Lung (tissue), 12 donors: Measurements from ENCODE around the gene HECW1. TPM values are rescaled to one million over a fixed set of nuclear protein-coding genes. Genes with fewer than 3 reads are reported as not detected.

Source experiments
- ATAC-seq: fragments of 200-7000 bp; cut with Tn5 transposase; one replicate; pipeline ENCODE4 v1.9.1; 2020; ENCODE audit warnings: moderate number of reproducible peaks; ENCODE audit not compliant: insufficient read depth, low FRiP score
- DNase-seq, 3 donors: peaks; one replicate each; pipeline ENCODE4 v3.0.0-alpha.2; 2013 to 2017
- H3K27ac ChIP-seq, 2 donors: one replicate each; pipeline ENCODE4 v1.5.1; 2013; ENCODE audit warnings: mild to moderate bottlenecking in 2 of 2, moderate library complexity in 2 of 2, control low read depth in 1 of 2, inconsistent platforms in 1 of 2, low read depth in 1 of 2, low read length in 1 of 2
- H3K27me3 ChIP-seq, 3 donors: one replicate each; pipeline ENCODE4 v1.5.1; 2013; ENCODE audit warnings: low read length in 2 of 3; ENCODE audit not compliant: control insufficient read depth in 3 of 3, insufficient read depth in 3 of 3
- H3K36me3 ChIP-seq, 4 donors: one replicate each; pipeline ENCODE4 v1.5.1; 2013; ENCODE audit warnings: low read length in 4 of 4, mild to moderate bottlenecking in 1 of 4, moderate library complexity in 1 of 4; ENCODE audit not compliant: control insufficient read depth in 4 of 4, insufficient read depth in 4 of 4
- H3K4me1 ChIP-seq, 5 donors: one replicate each; pipeline ENCODE4 v1.5.1; 2013; ENCODE audit warnings: low read length in 5 of 5, mild to moderate bottlenecking in 2 of 5, moderate library complexity in 1 of 5; ENCODE audit not compliant: control insufficient read depth in 5 of 5, insufficient read depth in 5 of 5
- H3K4me3 ChIP-seq: one replicate; pipeline ENCODE4 v1.5.1; 2013; ENCODE audit warnings: mild to moderate bottlenecking, control low read depth, moderate library complexity
- H3K9ac ChIP-seq, 2 donors: one replicate each; pipeline ENCODE4 v1.5.1; 2013; ENCODE audit warnings: low read length in 2 of 2, control low read depth in 1 of 2; ENCODE audit not compliant: insufficient read depth in 1 of 2
- H3K9me3 ChIP-seq, 4 donors: one replicate each; pipeline ENCODE4 v1.5.1; 2013; ENCODE audit warnings: low read length in 3 of 4, mild to moderate bottlenecking in 1 of 4, moderate library complexity in 1 of 4; ENCODE audit not compliant: control insufficient read depth in 4 of 4, insufficient read depth in 3 of 4
- CTCF ChIP-seq: IDR thresholded peaks from 2 replicates; pipeline ENCODE4 v1.5.1; 2012; ENCODE audit warnings: mild to moderate bottlenecking; ENCODE audit errors: control extremely low read depth, extremely low read depth
- WGBS, 2 donors: extraction: QIAGEN DNeasy Blood & Tissue Kit; methylation state at CpG; one replicate each; pipeline ENCODE4 v1.1.7; 2013; 5-methylcytosine and 5-hydroxymethylcytosine counted together
- polyA plus RNA-seq, 2 donors: library from polyadenylated mRNA; stranded (reverse); fragments of 200-250 nt; gene quantifications; one replicate each; pipeline ENCODE4 v1.2.1, GENCODE V29; 2013
- total RNA-seq, 2 donors: library from RNA; depleted of rRNA in 1 of 2; stranded (reverse); fragments of >200 nt in 1 of 2; gene quantifications; one replicate each; pipeline ENCODE4 v1.2.1, GENCODE V29; 2014 to 2021
- donor health status: control.
- donor health status: control.
- donor health status: Bipolar disorder and iron deficiency.
- donor health status: healthy.
- donor health status: DM: yes; HTN: yes; CAD: no.

HECW1 gene
- total and polyA plus RNA-seq, 4 donors = 0.05 to 0.21 (median 0.13) TPM

GRCh38 chr7:43163885-43164284 lies 51.4 kb downstream of the HECW1 start:
- Histone ChIP-seq H3K9ac (no peak overlapping the region), H3K4me3 (no peak overlapping the region), H3K27me3 (peaks cover 0 to 2% (median 0%) of the 10 kb centered on the region in 3 donors), H3K9me3 (peaks cover 0 to 2% (median 0%) of the 10 kb centered on the region in 4 donors), H3K27ac (no peak overlapping the region), H3K36me3 (no peaks in the 10 kb centered on the region), H3K4me1 (peaks cover 0 to 3% (median 0%) of the 10 kb centered on the region in 5 donors)
- DNase-seq = no peak
- no peak for ATAC-seq
- 88 to 90% methylated on average over 3 of the region's 3 CpGs for WGBS, 2 donors
- TF ChIP-seq CTCF = no peak

GRCh38 chr7:43164757-43165156 lies 52.3 kb downstream of the HECW1 start:
- H3K4me3 ChIP-seq = no peak overlapping the region
- WGBS, 2 donors = 62 to 71% methylated on average over 4 of the region's 4 CpGs
- peak; percentile 91 for ATAC-seq

GRCh38 chr7:43166686-43167085 lies 54.2 kb downstream of the HECW1 start:
- Histone ChIP-seq H3K9ac (no peak overlapping the region), H3K9me3 (peaks cover 0 to 2% (median 0%) of the 10 kb centered on the region in 4 donors), H3K4me3 (no peak overlapping the region), H3K27ac (no peak overlapping the region), H3K4me1 (peaks cover 0 to 3% (median 0%) of the 10 kb centered on the region in 5 donors), H3K27me3 (peaks cover 0 to 2% (median 0%) of the 10 kb centered on the region in 3 donors), H3K36me3 (no peaks in the 10 kb centered on the region)
- TF ChIP-seq CTCF = no peak
- DNase-seq (no peak), ATAC-seq (no peak)
- WGBS, 2 donors = 95% methylated on average over 3 of the region's 3 CpGs

More at GRCh38 chr7:43164757-43165156, 52.3 kb downstream of the HECW1 start:
- H3K9ac ChIP-seq = no peak overlapping the region
- TF ChIP-seq CTCF = no peak
- peaks cover 0 to 2% (median 0%) of the 10 kb centered on the region in 3 donors for H3K27me3 ChIP-seq
- no peak overlapping the region for H3K27ac ChIP-seq
- peaks cover 0 to 2% (median 0%) of the 10 kb centered on the region in 4 donors for H3K9me3 ChIP-seq
- H3K4me1 ChIP-seq = peaks cover 0 to 3% (median 0%) of the 10 kb centered on the region in 5 donors
- DNase-seq = peak in 1 of 3 donors; percentile 32
- no peaks in the 10 kb centered on the region for H3K36me3 ChIP-seq

GRCh38 chr7:43169076-43169475 lies 56.6 kb downstream of the HECW1 start:
- 89 to 93% methylated on average over 3 of the region's 3 CpGs for WGBS, 2 donors
- Histone ChIP-seq H3K27me3 (no peaks in the 10 kb centered on the region), H3K9me3 (no peaks in the 10 kb centered on the region), H3K4me3 (no peak overlapping the region), H3K9ac (no peak overlapping the region), H3K4me1 (peaks cover 0 to 3% (median 0%) of the 10 kb centered on the region in 5 donors), H3K36me3 (no peaks in the 10 kb centered on the region), H3K27ac (no peak overlapping the region)
- ATAC-seq (no peak), DNase-seq (no peak)
- TF ChIP-seq CTCF = no peak
